Mucosa of descending colon (tissue), 3 donors: ENCODE results near the gene KLF18. TPM values are rescaled to one million over a fixed set of nuclear protein-coding genes. Genes with fewer than 3 reads are reported as not detected.

Experiments used
- ATAC-seq: fragments of 200-7000 bp; cut with Tn5 transposase; one replicate; pipeline ENCODE4 v1.9.1; 2020; ENCODE audit warnings: mild to moderate bottlenecking, moderate library complexity
- DNase-seq, 3 donors: peaks; one replicate each; pipeline ENCODE4 v3.0.0-alpha.2; 2020
- H3K36me3 ChIP-seq: fragments of 200-600 bp; one replicate; pipeline ENCODE4 v1.8.0; 2021; ENCODE audit warnings: low read depth, mild to moderate bottlenecking
- H3K4me1 ChIP-seq: fragments of 200-600 bp; one replicate; pipeline ENCODE4 v1.8.0; 2021; ENCODE audit warnings: low read depth, mild to moderate bottlenecking
- H3K4me3 ChIP-seq: fragments of 200-600 bp; one replicate; pipeline ENCODE4 v1.8.0; 2021; ENCODE audit warnings: mild to moderate bottlenecking
- H3K9me3 ChIP-seq: fragments of 200-600 bp; one replicate; pipeline ENCODE4 v1.8.0; 2021; ENCODE audit warnings: mild to moderate bottlenecking
- intact Hi-C, 2 donors: fragments of 100-400 bp; cut with DNase I in 1 of 2; cut with micrococcal nuclease in 1 of 2; formaldehyde crosslinking; loops; one replicate each; pipeline versions ENCODE4 v1.11.0 to v1.11.1; 2022; cut with DNase I, micrococcal nuclease
- total RNA-seq, 3 donors: library from RNA; stranded (reverse); fragmentation: NEBNext Ultra II Directional in 2 of 3; extraction: Animal tissue kit (Norgen Biotek cat#: 25700) in 2 of 3; gene quantifications; one replicate each; pipeline versions ENCODE4 v1.2.1 to v1.2.4, GENCODE V29; 2021 to 2023
- TF ChIP-seq, protein P1 (sequence below): fragments of 200-600 bp; IDR thresholded peaks from one replicate; pipeline ENCODE4 v1.8.0; 2022; ENCODE audit warnings: antibody characterized with exemption, mild to moderate bottlenecking
- donor health status: DM: no; HTN: no; CAD: no; lungs with moderate emphysema.
- donor health status: DM: no; HTN: no; CAD: no.
- donor health status: DM: no; HTN: yes; CAD: no.

The KLF18 gene
- total RNA-seq, 3 donors from 2014 or later: not detected

DNA sequence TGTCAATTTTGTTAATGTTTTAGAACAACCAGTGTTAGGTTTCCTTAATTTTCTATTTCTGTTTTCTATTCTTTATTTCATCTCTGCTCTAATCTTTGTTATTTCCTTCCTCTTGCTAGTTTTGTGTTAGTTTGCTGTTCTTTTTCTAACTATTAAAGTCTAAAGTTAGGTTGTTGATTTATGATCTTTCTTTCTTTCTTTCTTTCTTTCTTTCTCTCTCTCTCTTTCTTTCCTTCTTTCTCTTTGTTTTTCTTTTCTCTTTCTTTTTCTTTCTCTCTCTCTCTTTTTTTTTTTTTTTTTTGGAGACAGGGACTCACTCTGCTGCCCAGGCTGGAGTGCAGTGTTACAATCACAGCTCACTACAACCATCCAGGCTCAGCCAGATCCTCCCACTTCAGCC, 17.4 kb upstream of the KLF18 start:
- DNase-seq (no peak), ATAC-seq (no peak)
- no peak overlapping the region for H3K4me3 ChIP-seq
- H3K4me1 ChIP-seq: no peaks in the 10 kb centered on the region
- H3K36me3 ChIP-seq: no peaks in the 10 kb centered on the region
- TF ChIP-seq, protein P1, sequence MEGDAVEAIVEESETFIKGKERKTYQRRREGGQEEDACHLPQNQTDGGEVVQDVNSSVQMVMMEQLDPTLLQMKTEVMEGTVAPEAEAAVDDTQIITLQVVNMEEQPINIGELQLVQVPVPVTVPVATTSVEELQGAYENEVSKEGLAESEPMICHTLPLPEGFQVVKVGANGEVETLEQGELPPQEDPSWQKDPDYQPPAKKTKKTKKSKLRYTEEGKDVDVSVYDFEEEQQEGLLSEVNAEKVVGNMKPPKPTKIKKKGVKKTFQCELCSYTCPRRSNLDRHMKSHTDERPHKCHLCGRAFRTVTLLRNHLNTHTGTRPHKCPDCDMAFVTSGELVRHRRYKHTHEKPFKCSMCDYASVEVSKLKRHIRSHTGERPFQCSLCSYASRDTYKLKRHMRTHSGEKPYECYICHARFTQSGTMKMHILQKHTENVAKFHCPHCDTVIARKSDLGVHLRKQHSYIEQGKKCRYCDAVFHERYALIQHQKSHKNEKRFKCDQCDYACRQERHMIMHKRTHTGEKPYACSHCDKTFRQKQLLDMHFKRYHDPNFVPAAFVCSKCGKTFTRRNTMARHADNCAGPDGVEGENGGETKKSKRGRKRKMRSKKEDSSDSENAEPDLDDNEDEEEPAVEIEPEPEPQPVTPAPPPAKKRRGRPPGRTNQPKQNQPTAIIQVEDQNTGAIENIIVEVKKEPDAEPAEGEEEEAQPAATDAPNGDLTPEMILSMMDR: no peak
- intact Hi-C loops: no loop called here
- no peaks in the 10 kb centered on the region for H3K9me3 ChIP-seq

DNA sequence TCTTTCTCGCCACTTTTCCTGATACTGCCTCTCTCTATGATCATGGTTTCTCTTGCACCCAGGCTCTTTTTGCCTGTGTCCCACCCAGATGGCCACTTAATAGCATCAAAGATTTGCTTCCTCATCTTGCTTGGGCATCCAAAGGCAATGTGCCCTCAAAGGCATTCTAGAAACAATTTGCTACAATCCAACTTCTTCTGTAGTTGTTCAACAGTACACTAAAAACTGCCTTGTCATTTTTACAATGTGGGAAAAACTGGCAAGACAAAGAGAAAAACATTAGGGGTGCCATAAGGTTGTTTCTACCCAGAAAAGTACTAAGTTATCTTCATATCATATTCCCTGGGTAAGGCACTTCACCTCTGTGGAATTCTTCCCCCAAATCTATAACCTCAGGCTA, 16.5 kb upstream of the KLF18 start:
- intact Hi-C loops: no loop called here
- H3K4me3 ChIP-seq: no peak overlapping the region
- H3K9me3 ChIP-seq: no peaks in the 10 kb centered on the region
- TF ChIP-seq, protein P1: no peak
- DNase-seq (no peak), ATAC-seq (no peak)
- H3K36me3 ChIP-seq: no peaks in the 10 kb centered on the region
- H3K4me1 ChIP-seq: no peaks in the 10 kb centered on the region

DNA sequence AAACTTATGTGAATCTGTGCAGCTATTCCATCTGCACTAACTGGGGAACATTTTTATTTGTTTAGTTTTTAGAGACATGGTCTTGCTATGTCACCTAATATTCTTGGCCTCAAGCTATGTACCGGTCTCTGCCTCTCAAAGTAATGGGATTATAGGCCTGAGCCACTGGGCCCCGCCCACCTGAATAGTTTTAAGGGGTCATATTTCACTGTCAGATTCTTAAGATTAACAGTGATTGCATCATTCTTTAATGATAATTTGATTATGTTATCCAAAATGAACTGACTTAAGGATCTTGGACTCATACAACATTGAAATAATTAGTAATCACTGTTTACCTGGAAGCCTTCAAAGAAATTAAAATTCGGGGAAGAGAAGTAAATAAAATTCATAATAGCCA, 12.6 kb upstream of the KLF18 start:
- H3K9me3 ChIP-seq: no peaks in the 10 kb centered on the region
- H3K4me3 ChIP-seq: no peak overlapping the region
- intact Hi-C loops: no loop called here
- ATAC-seq (no peak), DNase-seq (no peak)
- no peaks in the 10 kb centered on the region for H3K36me3 ChIP-seq
- no peaks in the 10 kb centered on the region for H3K4me1 ChIP-seq
- TF ChIP-seq, protein P1: no peak

DNA sequence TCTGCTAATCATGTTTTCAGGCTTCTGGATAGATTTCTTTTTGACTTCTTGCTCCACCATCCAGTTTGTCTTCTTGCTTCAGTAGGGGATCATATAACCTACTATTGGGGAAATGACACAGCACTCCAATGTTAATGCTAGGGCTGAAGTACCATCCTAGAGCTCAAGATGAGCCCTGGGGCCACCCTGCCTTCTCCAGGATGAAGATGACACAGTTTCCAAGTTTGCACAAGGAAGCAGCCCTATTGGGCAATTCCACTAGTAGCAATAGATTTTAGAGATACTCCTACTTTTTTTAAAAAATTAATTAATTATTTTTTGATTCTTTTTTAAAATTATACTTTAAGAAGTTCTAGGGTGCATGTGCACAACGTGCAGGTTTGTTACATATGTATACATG, 11.3 kb upstream of the KLF18 start:
- TF ChIP-seq, protein P1: no peak
- no peaks in the 10 kb centered on the region for H3K36me3 ChIP-seq
- ATAC-seq (no peak), DNase-seq (no peak)
- H3K4me1 ChIP-seq: no peaks in the 10 kb centered on the region
- no peak overlapping the region for H3K4me3 ChIP-seq
- H3K9me3 ChIP-seq: no peaks in the 10 kb centered on the region
- intact Hi-C loops: no loop called here

- TF ChIP-seq, protein P1: no peak
- no peaks in the 10 kb centered on the region for H3K36me3 ChIP-seq
- no peaks in the 10 kb centered on the region for H3K9me3 ChIP-seq
- no peak for DNase-seq
- H3K4me3 ChIP-seq: no peak overlapping the region
- no peak for ATAC-seq
- intact Hi-C loops: no loop called here
- no peaks in the 10 kb centered on the region for H3K4me1 ChIP-seq
Observed at GRCh38 chr1:44151808-44152207, 10.4 kb upstream of the KLF18 start.

GRCh38 chr1:44151332-44151731, 9.9 kb upstream of the KLF18 start:
- DNase-seq (no peak), ATAC-seq (no peak)
- Histone ChIP-seq H3K36me3 (no peaks in the 10 kb centered on the region), H3K4me3 (no peak overlapping the region), H3K4me1 (no peaks in the 10 kb centered on the region), H3K9me3 (no peaks in the 10 kb centered on the region)
- TF ChIP-seq, protein P1: no peak
- intact Hi-C loops: no loop called here
